Measurements from ENCODE around the gene PROCR.

- TF ChIP-seq CTCF (IDR thresholded peaks at IDR 0.05) (no peak), ZFX (IDR thresholded peaks at IDR 0.05; ENCODE audit: borderline replicate concordance) (no peak)
Observed at GRCh38 chr20:35206802-35207201, 34.9 kb downstream of the PROCR start.
